Caco-2 (cell line): Measurements from ENCODE around the gene PLPPR1. TPM values are rescaled to one million over a fixed set of nuclear protein-coding genes. Genes with fewer than 3 reads are reported as not detected.

Source experiments
- BruUV-seq: library from RNA; stranded (reverse); fragments of 400-500 nt; replicated peaks from 2 replicates; lab custom pipeline; 2021; lab: Mats Ljungman, UMichigan
- CTCF ChIA-PET: fragments of 300-600 bp; sonication (Branson Sonifier 250); formaldehyde crosslinking; loops from one replicate; lab custom pipeline; 2022; ENCODE audit warnings: antibody characterized with exemption; lab: Charles Lee
- POLR2A ChIA-PET: fragments of 300-600 bp; sonication (Branson Sonifier 250); formaldehyde crosslinking; loops from one replicate; lab custom pipeline; 2022; ENCODE audit warnings: antibody characterized with exemption; lab: Charles Lee
- DNase-seq, 2 experiments: peaks; one replicate each; pipeline versions ENCODE4 v3.0.0 to v3.0.0-alpha.2; 2020 to 2022
- H3K27me3 ChIP-seq: replicated peaks from 2 replicates; pipeline ENCODE4 v1.6.0; 2011; ENCODE audit warnings: low read length; ENCODE audit not compliant: control insufficient read depth, insufficient read depth
- H3K36me3 ChIP-seq: 2 replicates; pipeline ENCODE4 v1.5.1; 2011; ENCODE audit warnings: low read length; ENCODE audit not compliant: control insufficient read depth, insufficient read depth
- H3K4me1 ChIP-seq: fragments of 250-450 bp; sonication (Bioruptor Pico); 2 replicates; pipeline ENCODE4 v1.5.1; 2020; ENCODE audit warnings: mild to moderate bottlenecking
- H3K4me3 ChIP-seq: 2 replicates; pipeline ENCODE4 v1.5.1; 2011; ENCODE audit warnings: low read depth, mild to moderate bottlenecking, control low read depth, low read length
- H3K9me3 ChIP-seq: fragments of 250-450 bp; sonication (Bioruptor Pico); 2 replicates; pipeline ENCODE4 v1.5.1; 2020; ENCODE audit warnings: mild to moderate bottlenecking, moderate library complexity
- H3K27ac Mint-ChIP-seq: one replicate; pipeline ENCODE4 v1.8.0; 2022; ENCODE audit warnings: mixed read lengths; ENCODE audit not compliant: unreplicated experiment
- H3K27me3 Mint-ChIP-seq: one replicate; pipeline ENCODE4 v1.8.0; 2022; ENCODE audit warnings: mixed read lengths; ENCODE audit not compliant: insufficient read depth, unreplicated experiment
- H3K36me3 Mint-ChIP-seq: one replicate; pipeline ENCODE4 v1.8.0; 2022; ENCODE audit warnings: mild to moderate bottlenecking, mixed read lengths; ENCODE audit not compliant: insufficient read depth, unreplicated experiment
- H3K4me1 Mint-ChIP-seq: one replicate; pipeline ENCODE4 v1.8.0; 2022; ENCODE audit warnings: low read depth, mixed read lengths; ENCODE audit not compliant: unreplicated experiment
- H3K4me3 Mint-ChIP-seq: one replicate; pipeline ENCODE4 v1.8.0; 2022; ENCODE audit warnings: mild to moderate bottlenecking, moderate library complexity, mixed read lengths; ENCODE audit not compliant: unreplicated experiment
- H3K9me3 Mint-ChIP-seq: one replicate; pipeline ENCODE4 v1.8.0; 2022; ENCODE audit warnings: mixed read lengths; ENCODE audit not compliant: unreplicated experiment
- intact Hi-C: fragments of 100-400 bp; cut with micrococcal nuclease; formaldehyde crosslinking; loops from one replicate; pipeline ENCODE4 v1.10.0; 2022; ENCODE audit not compliant: unreplicated experiment
- total RNA-seq: library from RNA; stranded (reverse); gene quantifications from 2 replicates; pipeline ENCODE4 v1.2.3, GENCODE V29; 2022
- TF ChIP-seq, protein P1 (sequence below), 2 experiments: fragments of 200-600 bp in 1 of 2; IDR thresholded peaks; 1 replicate in 1 of 2; 2 replicates in 1 of 2; pipeline versions ENCODE4 v1.5.1 to v1.8.0; 2011 to 2022; ENCODE audit warnings: antibody characterized with exemption in 1 of 2, control low read depth in 1 of 2, inconsistent platforms in 1 of 2, low read depth in 1 of 2, low read length in 1 of 2, mild to moderate bottlenecking in 1 of 2, moderate library complexity in 1 of 2; ENCODE audit not compliant: insufficient read depth in 1 of 2, severe bottlenecking in 1 of 2, unreplicated experiment in 1 of 2

PLPPR1 gene
- total RNA-seq, 1 experiment from 2014 or later, result not detected

DNA sequence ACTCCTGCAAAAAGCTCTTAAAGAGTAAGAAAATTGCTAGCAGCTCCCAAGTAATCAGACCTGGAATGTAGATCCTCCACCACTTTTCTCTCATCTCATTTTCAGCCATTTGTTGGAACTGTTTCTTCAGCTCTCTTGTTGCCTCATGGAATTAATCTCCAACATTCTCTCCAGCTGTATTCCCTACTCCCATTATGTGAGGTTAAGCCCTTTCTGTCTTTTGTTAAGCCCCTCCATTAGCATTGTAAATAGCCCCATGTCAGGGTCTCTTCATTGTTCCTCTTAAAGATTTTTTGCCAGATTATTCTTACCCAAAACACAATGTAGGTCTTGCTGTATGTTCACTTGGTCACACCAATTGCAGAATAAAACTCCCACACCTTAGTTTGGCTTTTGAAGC lies 119.8 kb downstream of the PLPPR1 start:
- Histone ChIP-seq H3K9me3 (no peaks in the 10 kb centered on the region), H3K4me1 (no peaks in the 10 kb centered on the region), H3K4me3 (no peak overlapping the region), H3K27me3 (no peaks in the 10 kb centered on the region), H3K36me3 (no peaks in the 10 kb centered on the region)
- no peak for DNase-seq
- H3K4me3 Mint-ChIP-seq, result no peak overlapping the region
- H3K9me3 Mint-ChIP-seq, result peaks cover 11% of the 10 kb centered on the region
- no peaks in the 10 kb centered on the region for H3K36me3 Mint-ChIP-seq
- CTCF ChIA-PET, result no interaction called here
- H3K4me1 Mint-ChIP-seq, result no peaks in the 10 kb centered on the region
- H3K27me3 Mint-ChIP-seq, result no peaks in the 10 kb centered on the region
- BruUV-seq, result no TSS peak
- POLR2A ChIA-PET, result no interaction called here
- TF ChIP-seq, protein P1, sequence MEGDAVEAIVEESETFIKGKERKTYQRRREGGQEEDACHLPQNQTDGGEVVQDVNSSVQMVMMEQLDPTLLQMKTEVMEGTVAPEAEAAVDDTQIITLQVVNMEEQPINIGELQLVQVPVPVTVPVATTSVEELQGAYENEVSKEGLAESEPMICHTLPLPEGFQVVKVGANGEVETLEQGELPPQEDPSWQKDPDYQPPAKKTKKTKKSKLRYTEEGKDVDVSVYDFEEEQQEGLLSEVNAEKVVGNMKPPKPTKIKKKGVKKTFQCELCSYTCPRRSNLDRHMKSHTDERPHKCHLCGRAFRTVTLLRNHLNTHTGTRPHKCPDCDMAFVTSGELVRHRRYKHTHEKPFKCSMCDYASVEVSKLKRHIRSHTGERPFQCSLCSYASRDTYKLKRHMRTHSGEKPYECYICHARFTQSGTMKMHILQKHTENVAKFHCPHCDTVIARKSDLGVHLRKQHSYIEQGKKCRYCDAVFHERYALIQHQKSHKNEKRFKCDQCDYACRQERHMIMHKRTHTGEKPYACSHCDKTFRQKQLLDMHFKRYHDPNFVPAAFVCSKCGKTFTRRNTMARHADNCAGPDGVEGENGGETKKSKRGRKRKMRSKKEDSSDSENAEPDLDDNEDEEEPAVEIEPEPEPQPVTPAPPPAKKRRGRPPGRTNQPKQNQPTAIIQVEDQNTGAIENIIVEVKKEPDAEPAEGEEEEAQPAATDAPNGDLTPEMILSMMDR (IDR thresholded peaks at IDR 0.05; ENCODE audit: insufficient read depth in 1 of 2, low read depth in 1 of 2, low read length in 1 of 2, severe bottlenecking in 1 of 2, unreplicated experiment in 1 of 2), result no peak
- no peak overlapping the region for H3K27ac Mint-ChIP-seq
- intact Hi-C loops, result no loop called here

DNA sequence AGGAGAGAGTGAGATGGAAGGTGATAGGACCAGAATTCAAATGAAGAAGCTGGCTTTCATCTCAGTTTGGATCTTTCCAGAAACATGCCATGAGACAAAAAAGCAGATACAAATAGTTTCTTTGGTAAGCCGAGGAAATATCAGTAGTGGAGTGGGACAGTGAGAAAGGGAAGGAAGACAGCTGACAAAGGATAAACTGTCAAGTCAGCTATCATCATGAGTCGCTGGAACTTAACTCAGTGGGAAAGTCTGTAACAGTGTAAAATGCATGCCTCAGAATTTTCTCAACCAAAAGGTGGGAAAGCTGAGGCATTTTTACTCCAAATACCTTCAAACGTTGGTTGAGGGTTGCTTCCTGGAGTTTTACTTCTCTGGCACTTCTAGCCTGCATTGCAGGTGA lies 129.8 kb downstream of the PLPPR1 start:
- no peaks in the 10 kb centered on the region for H3K27me3 Mint-ChIP-seq
- Histone ChIP-seq H3K36me3 (no peaks in the 10 kb centered on the region), H3K27me3 (no peaks in the 10 kb centered on the region; the same call in 1 of the 2 replicates), H3K4me3 (no peak overlapping the region), H3K9me3 (no peaks in the 10 kb centered on the region), H3K4me1 (no peaks in the 10 kb centered on the region)
- H3K36me3 Mint-ChIP-seq, result no peaks in the 10 kb centered on the region
- TF ChIP-seq, protein P1 (IDR thresholded peaks at IDR 0.05; ENCODE audit: insufficient read depth in 1 of 2, low read depth in 1 of 2, low read length in 1 of 2, severe bottlenecking in 1 of 2, unreplicated experiment in 1 of 2), result no peak
- intact Hi-C loops, result no loop called here
- no TSS peak for BruUV-seq
- ChIA-PET CTCF (no interaction called here), POLR2A (no interaction called here)
- no peaks in the 10 kb centered on the region for H3K9me3 Mint-ChIP-seq
- H3K27ac Mint-ChIP-seq, result no peak overlapping the region
- H3K4me1 Mint-ChIP-seq, result no peaks in the 10 kb centered on the region
- DNase-seq, result no peak
- H3K4me3 Mint-ChIP-seq, result no peak overlapping the region

DNA sequence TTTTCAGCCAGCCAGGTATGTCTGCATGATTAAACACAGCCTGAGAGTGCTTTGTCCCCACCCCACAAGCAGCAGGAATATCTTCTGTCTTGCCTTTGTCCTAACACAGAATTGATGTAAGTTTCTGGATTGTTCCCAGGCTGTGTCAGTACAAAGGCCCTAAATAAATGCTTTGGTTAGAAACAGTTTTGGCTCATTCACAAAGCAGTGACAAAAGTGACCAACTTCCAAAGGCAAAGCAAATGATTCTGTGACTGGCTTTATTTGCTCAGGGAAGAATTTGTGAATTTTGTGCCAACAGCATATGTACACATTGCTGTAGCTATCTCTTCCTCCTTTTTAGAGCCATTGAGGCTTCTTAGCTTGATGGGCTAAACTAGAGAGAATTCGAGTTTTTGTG lies 133.7 kb downstream of the PLPPR1 start:
- Histone ChIP-seq H3K36me3 (no peaks in the 10 kb centered on the region), H3K4me1 (no peaks in the 10 kb centered on the region), H3K4me3 (no peak overlapping the region), H3K9me3 (no peaks in the 10 kb centered on the region), H3K27me3 (no peaks in the 10 kb centered on the region; the same call in 1 of the 2 replicates)
- CTCF ChIA-PET, result interaction anchor here (0.7 kb wide), 1 partner anchor 420 kb away, joined by 3 read pairs; no protein-coding TSS in a partner anchor
- DNase-seq, result no peak
- Mint-ChIP-seq H3K4me3 (no peak overlapping the region), H3K27ac (no peak overlapping the region), H3K9me3 (no peaks in the 10 kb centered on the region), H3K36me3 (no peaks in the 10 kb centered on the region), H3K4me1 (no peaks in the 10 kb centered on the region), H3K27me3 (no peaks in the 10 kb centered on the region)
- intact Hi-C loops, result no loop called here
- BruUV-seq, result no TSS peak
- TF ChIP-seq, protein P1 (IDR thresholded peaks at IDR 0.05; ENCODE audit: insufficient read depth in 1 of 2, low read depth in 1 of 2, low read length in 1 of 2, severe bottlenecking in 1 of 2, unreplicated experiment in 1 of 2), result no peak
- POLR2A ChIA-PET, result no interaction called here
